GM21367 (cell line): Measurements from ENCODE around the gene NEAT1.

Source experiments
- ATAC-seq: cut with Tn5 transposase; IDR thresholded peaks from one replicate; pipeline ENCODE4 v1.9.1; 2021; ENCODE audit not compliant: unreplicated experiment

Gene NEAT1

GRCh38 chr11:65421794-65422632 lies 585 bp upstream of the NEAT1 start:
- ATAC-seq = peak; percentile 13

GRCh38 chr11:65423516-65424204 lies 1.1 kb downstream of the NEAT1 start:
- no peak for ATAC-seq

- ATAC-seq = no peak
Measured at GRCh38 chr11:65424205-65425104, 1.9 kb downstream of the NEAT1 start.

- ATAC-seq = no peak
Measured at GRCh38 chr11:65425105-65425970, 2.7 kb downstream of the NEAT1 start.

GRCh38 chr11:65425971-65426838 lies 3.6 kb downstream of the NEAT1 start:
- ATAC-seq = no peak

- ATAC-seq = no peak
Measured at GRCh38 chr11:65426839-65427690, 4.5 kb downstream of the NEAT1 start.

GRCh38 chr11:65427691-65428577 lies 5.3 kb downstream of the NEAT1 start:
- ATAC-seq = no peak

- ATAC-seq = no peak
Measured at GRCh38 chr11:65428578-65429067, 6.0 kb downstream of the NEAT1 start.

GRCh38 chr11:65429068-65429681 lies 6.6 kb downstream of the NEAT1 start:
- ATAC-seq = no peak

GRCh38 chr11:65429724-65430405 lies 7.3 kb downstream of the NEAT1 start:
- no peak for ATAC-seq

- no peak for ATAC-seq
Measured at GRCh38 chr11:65430406-65431217, 8.0 kb downstream of the NEAT1 start.

GRCh38 chr11:65431451-65432099 lies 9.0 kb downstream of the NEAT1 start:
- no peak for ATAC-seq

GRCh38 chr11:65432100-65432650 lies 9.6 kb downstream of the NEAT1 start:
- no peak for ATAC-seq

GRCh38 chr11:65432686-65433582 lies 10.3 kb downstream of the NEAT1 start:
- ATAC-seq = no peak
